Cardiac muscle cell (in vitro differentiated cells and primary cell): ENCODE results near the gene PLBD2. TPM values are rescaled to one million over a fixed set of nuclear protein-coding genes. Genes with fewer than 3 reads are reported as not detected.

Experiments
- DNase-seq, 2 donors: peaks; one replicate each; pipeline versions ENCODE4 v3.0.0 to v3.0.0-alpha.2; 2010 to 2017; ENCODE audit warnings: low read depth in 1 of 2, low spot score in 1 of 2
- H3K27ac ChIP-seq: fragments of 200-600 bp; sonication (generic); 2 replicates; pipeline ENCODE4 v1.5.1; 2016
- H3K27me3 ChIP-seq: fragments of 200-600 bp; sonication (generic); 2 replicates; pipeline ENCODE4 v1.6.0; 2016; ENCODE audit warnings: control low read depth
- H3K36me3 ChIP-seq: fragments of 200-600 bp; sonication (generic); 2 replicates; pipeline ENCODE4 v1.5.1; 2016; ENCODE audit warnings: control low read depth
- H3K4me1 ChIP-seq: fragments of 200-600 bp; sonication (generic); 2 replicates; pipeline ENCODE4 v1.8.1; 2017; ENCODE audit warnings: low read depth, mild to moderate bottlenecking, mixed run types
- H3K4me3 ChIP-seq: fragments of 200-600 bp; sonication (generic); 2 replicates; pipeline ENCODE4 v1.5.1; 2016; ENCODE audit warnings: mild to moderate bottlenecking
- H3K9me3 ChIP-seq: fragments of 200-600 bp; sonication (generic); 2 replicates; pipeline ENCODE4 v1.5.1; 2017; ENCODE audit warnings: low read depth, mild to moderate bottlenecking, control low read depth
- polyA plus RNA-seq: library from polyadenylated mRNA; unstranded; fragments of >200 nt; fragmentation: Nextera tagmentation; extraction: Ambion mirVana; gene quantifications from 2 replicates; pipeline ENCODE4 v1.2.1, GENCODE V29; 2016
- total RNA-seq: library from RNA; depleted of rRNA; stranded (reverse); fragments of >200 nt; gene quantifications from 2 replicates; pipeline ENCODE4 v1.2.3, GENCODE V29; 2016
- TF ChIP-seq, protein P1 (sequence below): IDR thresholded peaks from 2 replicates; pipeline ENCODE4 v1.5.1; 2012; ENCODE audit warnings: low read depth, mild to moderate bottlenecking, low read length

The PLBD2 gene
- total and polyA plus RNA-seq, 2 experiments from 2014 or later: 11.7 to 17.3 TPM

- DNase-seq: no peak
- Histone ChIP-seq H3K4me3 (no peak overlapping the region), H3K36me3 (no peaks in the 10 kb centered on the region), H3K4me1 (no peaks in the 10 kb centered on the region), H3K27me3 (no peaks in the 10 kb centered on the region), H3K9me3 (no peaks in the 10 kb centered on the region), H3K27ac (no peak overlapping the region)
- TF ChIP-seq, protein P1, sequence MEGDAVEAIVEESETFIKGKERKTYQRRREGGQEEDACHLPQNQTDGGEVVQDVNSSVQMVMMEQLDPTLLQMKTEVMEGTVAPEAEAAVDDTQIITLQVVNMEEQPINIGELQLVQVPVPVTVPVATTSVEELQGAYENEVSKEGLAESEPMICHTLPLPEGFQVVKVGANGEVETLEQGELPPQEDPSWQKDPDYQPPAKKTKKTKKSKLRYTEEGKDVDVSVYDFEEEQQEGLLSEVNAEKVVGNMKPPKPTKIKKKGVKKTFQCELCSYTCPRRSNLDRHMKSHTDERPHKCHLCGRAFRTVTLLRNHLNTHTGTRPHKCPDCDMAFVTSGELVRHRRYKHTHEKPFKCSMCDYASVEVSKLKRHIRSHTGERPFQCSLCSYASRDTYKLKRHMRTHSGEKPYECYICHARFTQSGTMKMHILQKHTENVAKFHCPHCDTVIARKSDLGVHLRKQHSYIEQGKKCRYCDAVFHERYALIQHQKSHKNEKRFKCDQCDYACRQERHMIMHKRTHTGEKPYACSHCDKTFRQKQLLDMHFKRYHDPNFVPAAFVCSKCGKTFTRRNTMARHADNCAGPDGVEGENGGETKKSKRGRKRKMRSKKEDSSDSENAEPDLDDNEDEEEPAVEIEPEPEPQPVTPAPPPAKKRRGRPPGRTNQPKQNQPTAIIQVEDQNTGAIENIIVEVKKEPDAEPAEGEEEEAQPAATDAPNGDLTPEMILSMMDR: no peak
These were observed 41.3 kb upstream of the PLBD2 start for GRCh38 chr12:113317122-113317521.

GRCh38 chr12:113318046-113318656 lies 40.2 kb upstream of the PLBD2 start:
- H3K27ac ChIP-seq: no peak overlapping the region
- no peaks in the 10 kb centered on the region for H3K9me3 ChIP-seq
- no peak overlapping the region for H3K4me3 ChIP-seq
- TF ChIP-seq, protein P1: no peak
- DNase-seq: no peak
- H3K27me3 ChIP-seq: no peaks in the 10 kb centered on the region
- H3K36me3 ChIP-seq: no peaks in the 10 kb centered on the region
- no peaks in the 10 kb centered on the region for H3K4me1 ChIP-seq

GRCh38 chr12:113318900-113319628 lies 39.3 kb upstream of the PLBD2 start:
- TF ChIP-seq, protein P1: no peak
- no peak overlapping the region for H3K27ac ChIP-seq
- no peaks in the 10 kb centered on the region for H3K4me1 ChIP-seq
- no peaks in the 10 kb centered on the region for H3K27me3 ChIP-seq
- H3K4me3 ChIP-seq: no peak overlapping the region
- H3K36me3 ChIP-seq: no peaks in the 10 kb centered on the region
- no peaks in the 10 kb centered on the region for H3K9me3 ChIP-seq
- DNase-seq: no peak

- Histone ChIP-seq H3K9me3 (no peaks in the 10 kb centered on the region), H3K36me3 (no peaks in the 10 kb centered on the region), H3K27me3 (no peaks in the 10 kb centered on the region), H3K27ac (no peak overlapping the region), H3K4me3 (no peak overlapping the region), H3K4me1 (no peaks in the 10 kb centered on the region)
- TF ChIP-seq, protein P1: no peak
- no peak for DNase-seq
These were observed 38.0 kb upstream of the PLBD2 start for GRCh38 chr12:113320401-113320800.

GRCh38 chr12:113322343-113322742 lies 36.0 kb upstream of the PLBD2 start:
- DNase-seq: peak in 1 of 2 donors; percentile 52
- Histone ChIP-seq H3K27me3 (no peaks in the 10 kb centered on the region), H3K4me3 (no peak overlapping the region), H3K4me1 (no peaks in the 10 kb centered on the region), H3K27ac (no peak overlapping the region), H3K9me3 (no peaks in the 10 kb centered on the region), H3K36me3 (no peaks in the 10 kb centered on the region)
- TF ChIP-seq, protein P1: no peak
